SW480 (cell line): ENCODE data around the gene ZNF594.
"Not testable (repeated sequence)": the region's sequence is repeated elsewhere in the genome, so short reads cannot be mapped to it uniquely, and the experiment has no call there.

Experiments
- DNase-seq: peaks from one replicate; pipeline ENCODE4 v3.0.0-alpha.2; 2016; ENCODE audit warnings: low spot score

The ZNF594 gene

GRCh38 chr17:5201011-5201410 is 9.3 kb upstream of the ZNF594 start:
- DNase-seq = no peak

DNA sequence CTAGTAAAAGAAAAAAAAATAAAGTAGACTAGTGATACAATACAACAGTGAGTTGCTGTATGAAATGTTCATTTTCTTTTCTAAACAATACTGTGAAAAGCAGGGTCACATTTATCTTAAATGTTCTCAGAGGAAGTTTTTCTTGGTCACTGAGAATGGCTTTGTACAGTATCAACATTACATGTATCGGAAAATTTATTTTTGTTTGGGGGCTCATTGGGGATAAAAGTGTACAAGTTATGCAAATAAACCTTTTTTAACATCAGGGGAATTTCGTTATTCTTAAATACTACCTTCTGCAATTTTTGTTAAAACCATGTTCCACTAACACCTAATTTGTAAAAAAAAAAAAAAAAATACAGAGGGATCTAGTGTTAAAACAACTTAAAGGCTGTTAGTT is 8.7 kb upstream of the ZNF594 start:
- no peak for DNase-seq

- DNase-seq = no peak
Observed at GRCh38 chr17:5198472-5198871, 6.8 kb upstream of the ZNF594 start.

- DNase-seq = no peak
Observed at GRCh38 chr17:5194346-5194745, 2.7 kb upstream of the ZNF594 start.

DNA sequence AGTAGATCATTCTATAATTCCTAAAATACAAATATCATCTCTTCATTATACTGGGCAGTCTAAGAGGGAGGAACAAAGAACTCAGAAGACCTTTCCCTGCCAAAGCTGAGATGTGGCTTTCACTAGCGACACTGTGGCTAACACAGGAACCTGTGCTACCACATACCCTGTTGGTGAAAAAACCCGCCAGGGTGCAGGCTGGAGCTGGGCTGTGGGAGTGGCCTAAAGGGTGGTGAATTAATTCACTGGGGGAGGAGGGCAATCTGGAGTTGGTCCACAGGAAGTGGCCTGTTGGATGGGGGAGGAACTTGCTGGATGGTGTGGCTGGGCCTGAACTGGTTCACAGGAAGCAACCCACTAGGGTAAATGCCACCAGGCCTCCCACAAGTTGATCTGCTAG is 7.4 kb downstream of the ZNF594 start:
- no peak for DNase-seq

DNA sequence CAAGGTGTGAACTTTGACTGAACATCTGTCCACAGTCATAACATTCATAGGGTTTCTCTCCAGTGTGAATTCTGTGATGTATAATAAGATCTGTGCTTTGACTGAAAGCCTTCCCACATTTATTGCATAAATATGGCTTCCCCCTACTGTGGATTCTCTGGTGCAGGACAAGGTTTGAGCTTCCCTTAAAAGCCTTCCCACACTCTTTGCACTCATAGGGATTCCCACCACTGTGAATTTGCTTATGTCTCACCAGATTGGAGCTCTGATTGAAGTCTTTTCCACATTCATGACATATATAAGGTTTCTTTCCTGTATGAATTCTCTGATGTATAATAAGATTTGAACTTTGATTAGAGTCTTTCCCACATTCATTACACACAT is 8.3 kb downstream of the ZNF594 start:
- DNase-seq = no peak

- no peak for DNase-seq
Observed at GRCh38 chr17:5182597-5183409, 8.9 kb downstream of the ZNF594 start.

- DNase-seq = no peak
Observed at GRCh38 chr17:5181509-5182305, 10.0 kb downstream of the ZNF594 start.

GRCh38 chr17:5179003-5179402 is 12.7 kb downstream of the ZNF594 start:
- DNase-seq = no peak

- not testable (repeated sequence) for DNase-seq
Observed at GRCh38 chr17:5175027-5175426, 16.6 kb downstream of the ZNF594 start.

DNA sequence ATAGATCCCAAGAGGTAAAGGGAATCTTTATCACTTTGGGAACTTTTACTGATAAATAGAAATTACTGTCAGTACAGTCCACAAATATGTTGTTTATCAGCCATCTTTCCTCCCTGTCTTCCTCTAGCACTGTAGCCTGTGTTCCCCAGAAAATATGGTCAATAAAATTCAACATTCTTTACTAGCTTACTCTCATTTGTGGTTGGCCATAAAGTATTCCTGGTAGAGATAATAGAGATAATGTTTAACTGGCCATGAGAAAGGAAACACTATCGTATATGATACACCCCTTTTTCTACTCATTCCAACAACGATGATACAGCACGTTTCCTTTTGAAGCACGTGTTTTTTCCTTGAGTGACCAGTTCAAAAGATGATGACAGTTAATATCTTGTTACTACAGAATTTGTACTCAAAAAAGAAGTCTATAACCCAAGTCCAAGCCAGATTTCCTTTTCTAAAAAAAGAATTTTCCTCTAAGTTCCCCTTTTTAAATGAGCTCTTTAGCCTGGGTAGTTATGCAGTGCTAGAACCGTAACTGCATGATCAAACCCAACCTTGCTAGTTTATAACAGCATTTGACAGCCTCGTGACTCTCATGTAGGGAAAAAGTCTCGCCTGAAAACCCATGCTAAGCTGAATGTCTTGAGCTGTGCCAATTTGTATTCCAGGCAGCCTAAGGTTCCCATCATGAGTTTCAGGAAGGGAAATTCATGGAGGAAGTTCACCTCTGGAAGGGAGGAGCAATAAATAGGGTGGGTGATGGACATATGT is 25.7 kb downstream of the ZNF594 start:
- peak; percentile 31 for DNase-seq

- no peak for DNase-seq
Observed at GRCh38 chr17:5164436-5164835, 27.2 kb downstream of the ZNF594 start.

GRCh38 chr17:5161793-5162192 is 29.9 kb downstream of the ZNF594 start:
- not testable (repeated sequence) for DNase-seq

DNA sequence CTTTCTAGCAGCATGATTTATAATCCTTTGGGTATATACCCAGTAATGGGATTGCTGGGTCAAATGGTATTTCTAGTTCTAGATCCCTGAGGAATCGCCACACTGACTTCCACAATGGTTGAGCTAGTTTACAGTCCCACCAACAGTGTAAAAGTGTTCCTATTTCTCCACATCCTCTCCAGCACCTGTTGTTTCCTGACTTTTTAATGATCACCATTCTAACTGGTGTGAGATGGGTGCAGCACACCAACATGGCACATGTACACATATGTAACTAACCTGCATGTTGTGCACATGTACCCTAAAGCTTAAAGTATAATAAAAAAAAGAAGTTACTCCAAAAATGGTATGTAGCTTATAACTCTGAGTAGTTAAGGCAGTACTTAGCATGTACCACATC is 31.0 kb downstream of the ZNF594 start:
- DNase-seq = not testable (repeated sequence)

GRCh38 chr17:5146122-5146521 is 45.5 kb downstream of the ZNF594 start:
- DNase-seq = not testable (repeated sequence)

GRCh38 chr17:5142877-5143276 is 48.8 kb downstream of the ZNF594 start:
- not testable (repeated sequence) for DNase-seq

GRCh38 chr17:5139458-5139732 is 52.3 kb downstream of the ZNF594 start:
- DNase-seq = no peak

DNA sequence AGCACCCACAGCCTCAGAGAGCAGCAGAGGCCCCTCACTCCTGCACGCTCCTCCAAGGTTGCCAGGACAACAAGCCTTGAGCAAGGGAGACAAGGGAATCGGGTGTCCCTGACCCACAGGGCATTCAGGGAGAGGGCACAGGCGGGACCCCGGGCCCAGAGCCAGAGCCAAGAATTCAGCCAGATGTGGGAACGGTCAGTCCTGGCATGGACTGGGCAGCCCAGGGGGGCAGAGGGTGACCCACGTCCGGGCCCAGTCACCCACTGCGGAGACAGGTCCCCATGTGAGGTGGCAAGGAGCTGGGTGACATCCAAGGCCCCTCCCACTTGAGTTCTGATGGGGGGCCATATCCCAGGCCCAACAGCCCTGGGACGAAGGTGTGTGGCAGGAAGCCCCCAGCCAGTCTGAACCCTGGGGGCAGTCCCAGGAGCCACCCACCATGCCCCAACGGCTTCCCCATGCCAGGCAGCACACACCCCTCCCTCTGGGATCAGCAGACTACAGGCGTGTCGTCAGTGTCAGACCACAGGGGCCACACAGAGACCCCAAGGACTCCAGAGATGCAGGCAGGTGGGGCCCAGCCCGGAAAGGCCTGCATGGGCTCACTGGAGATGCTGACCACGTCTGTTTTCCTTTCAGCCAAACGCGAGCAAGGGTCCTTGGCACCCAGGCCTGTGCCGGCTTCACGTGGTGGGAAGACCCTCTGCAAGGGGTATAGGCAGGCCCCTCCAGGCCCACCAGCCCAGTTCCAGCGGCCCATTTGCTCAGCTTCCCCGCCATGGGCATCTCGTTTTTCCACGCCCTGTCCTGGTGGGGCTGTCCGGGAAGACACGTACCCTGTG is 52.8 kb downstream of the ZNF594 start:
- DNase-seq = no peak

DNA sequence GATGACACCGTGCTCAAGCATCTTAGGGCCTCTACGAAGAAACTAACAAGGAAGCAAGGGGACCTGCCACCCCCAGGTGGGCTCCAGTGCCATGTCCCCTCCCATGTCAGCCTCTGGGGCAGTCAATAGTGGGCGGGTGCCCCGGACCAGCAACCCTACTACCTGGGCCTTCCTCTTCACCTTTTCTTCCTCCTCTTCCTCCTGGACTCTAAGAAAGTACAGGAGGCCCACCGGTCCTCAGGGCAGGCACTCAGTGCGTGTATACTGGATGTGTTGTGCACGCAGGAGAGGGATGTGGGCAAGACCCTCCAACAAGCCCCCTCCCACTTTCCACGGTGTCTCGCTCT is 53.5 kb downstream of the ZNF594 start:
- not testable (repeated sequence) for DNase-seq

DNA sequence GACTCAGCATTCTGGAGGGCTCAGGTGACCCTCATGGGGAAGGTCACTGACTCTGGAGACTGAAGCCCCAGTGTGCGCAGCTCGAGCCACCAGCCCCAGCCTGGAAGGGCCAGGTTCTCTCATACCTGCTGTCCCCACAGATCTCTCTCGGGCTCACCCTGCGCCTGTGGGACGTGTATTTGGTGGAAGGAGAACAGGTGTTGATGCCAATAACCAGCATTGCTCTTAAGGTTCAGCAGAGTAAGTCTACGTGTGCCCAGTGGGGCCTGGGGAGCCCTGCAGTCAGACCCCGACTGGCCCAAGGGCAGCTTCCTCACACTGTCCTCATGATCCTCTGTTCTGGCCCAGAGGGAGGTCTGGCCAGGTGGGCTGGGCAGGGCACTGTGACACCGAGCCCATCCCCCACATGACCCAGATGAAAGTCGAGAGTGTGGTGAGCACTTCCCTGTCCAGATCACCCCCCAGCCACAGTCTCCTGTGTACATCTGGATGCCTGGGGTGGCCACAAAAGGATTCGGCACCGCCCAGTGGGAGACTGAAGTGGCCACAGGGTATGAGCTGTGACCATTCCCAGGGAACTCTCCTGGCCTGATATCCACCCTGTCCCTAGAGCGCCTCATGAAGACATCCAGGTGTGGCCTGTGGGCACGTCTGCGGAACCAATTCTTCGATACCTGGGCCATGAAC is 54.0 kb downstream of the ZNF594 start:
- DNase-seq = not testable (repeated sequence)
